ENCODE measurements around the gene GRIA3.

GRIA3 gene

DNA sequence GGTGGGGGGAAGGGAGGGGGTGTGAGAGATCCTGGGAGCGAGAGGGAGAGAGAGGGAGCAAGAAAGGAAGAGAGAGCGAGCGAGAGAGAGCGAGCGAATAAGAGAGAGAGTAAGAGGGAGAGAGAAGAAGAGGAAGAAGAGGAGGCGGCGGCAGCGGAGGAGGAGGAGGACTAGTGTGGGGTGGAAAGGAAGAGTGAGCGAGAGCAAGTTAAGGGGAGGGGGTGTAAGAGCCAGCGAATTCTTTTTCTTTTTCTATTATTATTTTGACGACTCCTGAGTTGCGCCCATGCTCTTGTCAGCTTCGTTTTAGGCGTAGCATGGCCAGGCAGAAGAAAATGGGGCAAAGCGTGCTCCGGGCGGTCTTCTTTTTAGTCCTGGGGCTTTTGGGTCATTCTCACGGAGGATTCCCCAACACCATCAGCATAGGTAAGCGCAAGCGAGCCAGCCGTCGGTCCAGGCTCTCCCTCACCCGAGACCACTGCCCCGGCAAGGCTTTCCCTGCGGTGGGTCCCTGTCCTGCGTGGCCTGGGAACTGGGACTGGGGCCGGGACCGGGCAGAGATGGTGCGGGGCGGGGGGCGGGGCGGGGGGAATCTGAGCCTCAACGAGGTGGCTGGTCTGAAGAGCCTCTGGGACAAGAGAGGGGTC, at the start of gene GRIA3:
GRIA3 (plus strand) TSS at position 60 of the 647 bp plus-strand sequence; CDS start at position 318, 258 bp downstream.
- no peaks in the 10 kb centered on the region for H3K9me3 Mint-ChIP-seq
- peaks cover 1% of the 10 kb centered on the region for H3K36me3 Mint-ChIP-seq (ENCODE audit: low read depth)
- no peaks in the 10 kb centered on the region for H3K4me1 Mint-ChIP-seq (ENCODE audit: low read depth)
- H3K27me3 Mint-ChIP-seq (ENCODE audit: low read depth), result peaks cover 31% of the 10 kb centered on the region
- H3K27ac Mint-ChIP-seq, result no peak within 1 kb of the TSS
- peak within 1 kb of the TSS; percentile 63 for H3K4me3 Mint-ChIP-seq

DNA sequence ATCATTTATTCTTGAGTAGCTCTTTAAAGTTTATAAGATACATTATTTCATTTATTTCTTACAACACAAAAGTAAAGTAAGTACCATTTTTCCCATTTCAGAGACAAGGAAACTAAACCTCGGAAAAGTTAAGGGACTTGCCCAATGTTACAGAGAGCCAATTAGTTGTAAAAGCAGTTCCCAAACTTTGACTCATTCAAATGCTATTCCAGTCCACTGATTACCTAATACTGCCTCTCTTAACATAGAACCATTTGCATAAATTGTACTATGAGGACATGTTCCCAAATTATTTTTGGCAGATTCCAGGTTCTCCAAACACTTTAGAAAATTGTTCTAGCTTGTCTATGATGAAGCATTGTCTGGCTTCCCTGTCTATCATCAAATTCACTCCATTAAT, 45.6 kb upstream of the GRIA3 start:
- Mint-ChIP-seq H3K9me3 (no peaks in the 10 kb centered on the region), H3K36me3 (ENCODE audit: low read depth) (no peaks in the 10 kb centered on the region), H3K27me3 (ENCODE audit: low read depth) (no peaks in the 10 kb centered on the region), H3K4me3 (no peak overlapping the region), H3K27ac (no peak overlapping the region), H3K4me1 (ENCODE audit: low read depth) (no peaks in the 10 kb centered on the region)

DNA sequence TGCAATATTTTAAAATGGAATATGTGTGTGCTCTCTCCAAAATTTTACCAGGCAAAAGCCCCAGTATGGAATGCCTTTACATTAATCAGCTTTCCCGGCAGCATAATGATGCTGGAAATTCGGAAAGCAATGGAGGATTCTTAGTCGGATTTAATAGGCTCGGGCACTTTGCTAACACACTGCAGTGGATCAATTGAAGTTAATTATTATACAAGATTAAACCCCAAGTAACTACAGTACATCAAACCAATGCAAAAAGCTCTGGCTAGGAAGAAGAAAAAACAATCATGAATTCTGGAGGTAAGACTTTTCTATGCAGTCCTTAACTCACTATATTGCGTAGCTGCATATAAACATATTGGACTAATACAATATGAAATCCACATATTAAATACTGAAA, 43.6 kb upstream of the GRIA3 start:
- Mint-ChIP-seq H3K36me3 (ENCODE audit: low read depth) (no peaks in the 10 kb centered on the region), H3K4me1 (ENCODE audit: low read depth) (no peaks in the 10 kb centered on the region), H3K27me3 (ENCODE audit: low read depth) (no peaks in the 10 kb centered on the region), H3K27ac (no peak overlapping the region), H3K4me3 (no peak overlapping the region), H3K9me3 (no peaks in the 10 kb centered on the region)

DNA sequence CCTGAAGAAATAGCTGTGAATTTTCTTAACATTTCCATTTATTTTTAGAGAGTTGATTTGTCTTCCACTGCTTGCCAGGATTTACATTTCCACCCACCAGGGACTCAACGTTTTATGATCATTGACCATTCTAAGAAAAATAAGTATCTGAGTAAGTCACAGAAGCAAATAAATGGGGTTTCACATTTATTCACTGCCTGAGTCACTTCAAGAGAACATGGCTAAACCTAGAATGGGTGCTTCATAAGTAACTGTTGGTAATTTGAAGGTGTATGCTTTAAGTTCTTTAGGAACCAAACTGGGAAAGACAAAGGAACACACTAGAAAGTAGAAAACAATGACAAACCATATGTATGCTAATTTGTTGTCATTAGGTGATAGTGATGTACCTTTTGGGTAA, 43.2 kb upstream of the GRIA3 start:
- Mint-ChIP-seq H3K9me3 (no peaks in the 10 kb centered on the region), H3K27ac (no peak overlapping the region), H3K36me3 (ENCODE audit: low read depth) (no peaks in the 10 kb centered on the region), H3K27me3 (ENCODE audit: low read depth) (no peaks in the 10 kb centered on the region), H3K4me1 (ENCODE audit: low read depth) (no peaks in the 10 kb centered on the region), H3K4me3 (no peak overlapping the region)

DNA sequence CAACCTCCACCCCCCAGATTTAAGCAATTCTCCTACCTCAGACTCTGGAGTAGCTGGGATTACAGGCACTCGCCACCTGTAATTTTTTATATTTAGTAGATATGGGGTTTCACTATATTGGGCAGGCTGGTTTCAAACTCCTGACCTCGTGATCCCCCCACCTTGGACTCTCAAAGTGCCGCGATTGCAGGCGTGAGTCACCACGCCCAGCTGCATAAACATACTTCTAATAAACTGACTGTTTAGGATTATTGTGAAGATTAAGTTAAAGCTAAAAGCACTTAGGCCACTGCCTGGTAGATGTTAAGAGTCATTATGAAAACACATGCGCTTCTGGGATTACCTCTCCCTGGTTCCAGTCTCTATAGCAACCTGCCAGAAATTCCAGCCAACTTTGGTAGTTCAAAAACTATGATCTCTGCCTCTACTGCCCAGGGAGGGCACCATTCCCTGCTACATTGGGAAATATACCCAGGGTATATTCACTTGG, 30.2 kb upstream of the GRIA3 start:
- Mint-ChIP-seq H3K9me3 (no peaks in the 10 kb centered on the region), H3K4me3 (no peak overlapping the region), H3K27me3 (ENCODE audit: low read depth) (no peaks in the 10 kb centered on the region), H3K4me1 (ENCODE audit: low read depth) (no peaks in the 10 kb centered on the region), H3K27ac (no peak overlapping the region), H3K36me3 (ENCODE audit: low read depth) (no peaks in the 10 kb centered on the region)

DNA sequence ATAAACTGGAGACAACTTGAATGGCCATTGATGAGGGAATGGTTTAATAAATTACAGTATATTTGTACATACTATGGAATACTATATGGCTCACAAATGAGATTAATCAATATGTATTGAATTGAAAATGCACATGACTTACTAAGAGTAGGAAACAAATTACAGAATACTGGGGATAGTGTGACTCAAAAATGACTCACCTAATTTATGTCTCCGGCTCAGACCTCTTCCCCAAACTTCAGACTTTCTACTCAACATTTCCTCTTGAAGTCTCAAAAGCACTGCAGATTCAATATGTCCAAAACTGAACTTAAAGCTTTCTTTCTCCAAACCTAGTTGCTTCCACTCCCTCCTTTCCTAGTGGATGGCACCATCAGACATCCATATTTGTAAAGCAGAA, 28.8 kb upstream of the GRIA3 start:
- no peaks in the 10 kb centered on the region for H3K27me3 Mint-ChIP-seq (ENCODE audit: low read depth)
- H3K4me1 Mint-ChIP-seq (ENCODE audit: low read depth), result no peaks in the 10 kb centered on the region
- no peak overlapping the region for H3K4me3 Mint-ChIP-seq
- H3K27ac Mint-ChIP-seq, result no peak overlapping the region
- H3K9me3 Mint-ChIP-seq, result no peaks in the 10 kb centered on the region
- H3K36me3 Mint-ChIP-seq (ENCODE audit: low read depth), result no peaks in the 10 kb centered on the region

DNA sequence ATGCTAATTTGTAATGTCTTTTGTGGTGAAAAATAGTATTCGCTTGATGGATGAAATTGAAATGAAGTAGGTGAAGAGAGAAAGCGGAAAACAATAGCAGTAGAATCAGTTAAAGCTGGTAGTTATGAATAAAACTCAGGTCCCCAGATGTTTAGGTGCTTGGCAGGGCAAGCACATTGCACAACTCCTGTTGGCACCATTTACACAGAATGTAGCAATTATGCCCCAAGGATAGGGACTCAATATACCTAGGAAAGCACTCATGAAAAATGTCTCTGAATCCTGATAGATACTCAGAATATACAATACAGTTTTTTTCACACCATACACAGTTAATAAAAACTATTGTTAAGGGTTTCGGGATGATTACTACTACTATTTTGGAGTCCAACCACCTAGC, 26.5 kb upstream of the GRIA3 start:
- no peaks in the 10 kb centered on the region for H3K9me3 Mint-ChIP-seq
- no peaks in the 10 kb centered on the region for H3K27me3 Mint-ChIP-seq (ENCODE audit: low read depth)
- no peaks in the 10 kb centered on the region for H3K4me1 Mint-ChIP-seq (ENCODE audit: low read depth)
- no peaks in the 10 kb centered on the region for H3K36me3 Mint-ChIP-seq (ENCODE audit: low read depth)
- H3K27ac Mint-ChIP-seq, result no peak overlapping the region
- no peak overlapping the region for H3K4me3 Mint-ChIP-seq

DNA sequence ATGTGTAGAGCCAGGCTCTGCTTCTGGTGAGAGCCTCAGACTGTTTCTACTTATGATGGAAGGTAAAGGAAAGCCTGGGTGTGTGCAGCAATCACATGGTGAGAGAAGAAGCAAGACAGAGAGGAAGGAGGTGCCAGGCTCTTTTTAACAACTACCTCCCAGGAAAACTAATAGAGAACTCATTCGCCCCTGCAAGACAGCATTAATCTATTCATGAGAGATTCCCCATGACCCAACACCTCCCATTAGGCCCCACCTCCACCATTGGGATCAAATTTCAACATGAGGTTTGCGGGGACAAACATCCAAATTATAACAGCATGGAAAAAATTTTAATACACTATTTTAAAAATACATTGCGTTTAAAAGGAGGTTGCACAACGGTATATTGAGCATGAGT, 24.7 kb upstream of the GRIA3 start:
- no peak overlapping the region for H3K4me3 Mint-ChIP-seq
- no peaks in the 10 kb centered on the region for H3K9me3 Mint-ChIP-seq
- no peaks in the 10 kb centered on the region for H3K27me3 Mint-ChIP-seq (ENCODE audit: low read depth)
- H3K36me3 Mint-ChIP-seq (ENCODE audit: low read depth), result no peaks in the 10 kb centered on the region
- no peaks in the 10 kb centered on the region for H3K4me1 Mint-ChIP-seq (ENCODE audit: low read depth)
- no peak overlapping the region for H3K27ac Mint-ChIP-seq

DNA sequence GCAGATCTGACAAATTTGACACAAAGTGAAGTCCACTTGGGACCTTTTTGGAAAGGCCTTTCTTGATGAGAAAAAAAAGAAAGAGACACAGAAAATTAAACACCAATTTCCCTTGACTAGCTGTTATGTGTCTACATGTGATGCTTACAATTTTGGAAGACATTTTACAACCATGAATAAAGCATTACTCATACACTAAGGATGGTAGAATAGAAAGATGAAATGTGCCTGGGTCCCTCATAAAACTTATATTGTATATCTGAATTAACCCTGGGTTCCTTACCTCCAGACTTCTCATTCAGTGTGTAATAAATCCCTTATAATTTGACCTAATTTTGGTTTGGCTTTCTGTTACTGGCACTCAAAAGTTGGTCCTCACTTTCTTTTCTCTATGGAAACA, 16.5 kb upstream of the GRIA3 start:
- Mint-ChIP-seq H3K9me3 (peaks cover 4% of the 10 kb centered on the region), H3K36me3 (ENCODE audit: low read depth) (no peaks in the 10 kb centered on the region), H3K27ac (no peak overlapping the region), H3K27me3 (ENCODE audit: low read depth) (no peaks in the 10 kb centered on the region), H3K4me3 (no peak overlapping the region), H3K4me1 (ENCODE audit: low read depth) (no peaks in the 10 kb centered on the region)

DNA sequence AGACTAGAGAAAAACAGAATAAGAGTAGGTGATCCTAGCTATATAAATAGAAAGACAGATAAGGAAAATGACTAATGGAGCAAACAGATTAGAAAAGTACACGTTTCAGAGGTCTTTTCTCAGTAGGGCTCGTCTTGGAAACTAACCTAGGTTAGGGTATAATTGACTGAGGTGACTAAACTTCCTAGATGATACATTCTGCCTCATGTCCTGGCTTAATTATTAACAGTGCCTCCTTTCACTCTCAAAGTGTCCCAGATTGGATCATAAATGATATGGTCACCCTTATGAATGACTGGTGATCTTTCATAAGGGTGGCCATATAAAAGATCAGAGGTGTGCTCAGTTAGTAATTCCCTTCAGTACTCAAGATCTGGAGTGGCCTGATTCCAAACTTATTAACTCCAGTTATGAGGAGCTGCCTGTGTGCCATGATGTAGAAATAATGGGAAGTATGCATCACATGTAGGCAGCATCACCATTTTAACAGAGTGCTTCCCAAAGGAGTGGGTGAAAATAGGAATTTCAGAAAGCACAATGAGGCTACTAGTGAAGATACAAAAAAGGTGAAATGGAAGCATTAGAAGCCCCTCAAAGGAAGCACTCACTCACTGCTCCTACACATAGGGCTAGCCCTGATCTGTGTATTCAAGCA, 14.7 kb upstream of the GRIA3 start:
- no peaks in the 10 kb centered on the region for H3K27me3 Mint-ChIP-seq (ENCODE audit: low read depth)
- H3K4me1 Mint-ChIP-seq (ENCODE audit: low read depth), result no peaks in the 10 kb centered on the region
- no peak overlapping the region for H3K4me3 Mint-ChIP-seq
- H3K27ac Mint-ChIP-seq, result no peak overlapping the region
- no peaks in the 10 kb centered on the region for H3K36me3 Mint-ChIP-seq (ENCODE audit: low read depth)
- H3K9me3 Mint-ChIP-seq, result peaks cover 4% of the 10 kb centered on the region

DNA sequence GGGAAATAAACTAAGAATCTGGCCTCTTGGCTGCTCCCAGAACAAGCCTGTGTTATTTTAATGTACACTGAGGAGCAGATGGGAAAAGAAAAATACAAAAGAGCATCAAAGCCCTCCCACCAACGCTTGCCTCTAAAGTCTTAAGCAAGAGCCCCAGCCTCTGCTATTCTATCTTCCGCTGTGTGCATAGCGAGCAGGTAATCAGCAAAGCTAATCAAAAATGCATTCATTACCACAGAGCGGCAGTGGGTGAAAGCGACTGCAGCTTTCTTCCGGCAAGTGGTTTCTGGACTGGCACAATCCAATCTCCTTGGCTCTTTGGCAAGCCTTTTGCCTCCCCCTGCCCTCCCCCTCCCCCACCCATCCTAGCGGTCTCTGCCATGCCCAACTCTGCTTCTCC, 13.5 kb upstream of the GRIA3 start:
- H3K36me3 Mint-ChIP-seq (ENCODE audit: low read depth), result no peaks in the 10 kb centered on the region
- H3K4me1 Mint-ChIP-seq (ENCODE audit: low read depth), result no peaks in the 10 kb centered on the region
- H3K9me3 Mint-ChIP-seq, result peaks cover 4% of the 10 kb centered on the region
- H3K27me3 Mint-ChIP-seq (ENCODE audit: low read depth), result no peaks in the 10 kb centered on the region
- H3K4me3 Mint-ChIP-seq, result no peak overlapping the region
- no peak overlapping the region for H3K27ac Mint-ChIP-seq

DNA sequence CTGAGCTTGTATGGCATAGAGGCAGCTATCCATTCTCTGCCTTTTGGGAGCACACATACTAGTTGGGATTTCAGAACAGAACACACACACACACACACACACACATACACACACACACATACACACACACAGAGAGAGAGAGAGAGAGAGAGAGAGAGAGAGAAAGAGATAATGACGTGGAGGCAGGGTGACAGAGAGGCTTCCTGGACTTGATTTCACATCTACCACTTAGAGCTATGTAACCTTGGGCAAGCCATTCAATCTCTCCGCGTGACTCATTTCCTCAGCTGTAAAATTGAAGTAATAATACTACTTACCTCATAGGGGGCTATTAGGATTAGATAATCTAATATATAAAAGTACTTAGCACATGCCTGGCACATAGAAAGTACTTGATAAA, 12.3 kb upstream of the GRIA3 start:
- Mint-ChIP-seq H3K4me1 (ENCODE audit: low read depth) (no peaks in the 10 kb centered on the region), H3K9me3 (peaks cover 2% of the 10 kb centered on the region), H3K36me3 (ENCODE audit: low read depth) (no peaks in the 10 kb centered on the region), H3K4me3 (no peak overlapping the region), H3K27ac (no peak overlapping the region), H3K27me3 (ENCODE audit: low read depth) (no peaks in the 10 kb centered on the region)

DNA sequence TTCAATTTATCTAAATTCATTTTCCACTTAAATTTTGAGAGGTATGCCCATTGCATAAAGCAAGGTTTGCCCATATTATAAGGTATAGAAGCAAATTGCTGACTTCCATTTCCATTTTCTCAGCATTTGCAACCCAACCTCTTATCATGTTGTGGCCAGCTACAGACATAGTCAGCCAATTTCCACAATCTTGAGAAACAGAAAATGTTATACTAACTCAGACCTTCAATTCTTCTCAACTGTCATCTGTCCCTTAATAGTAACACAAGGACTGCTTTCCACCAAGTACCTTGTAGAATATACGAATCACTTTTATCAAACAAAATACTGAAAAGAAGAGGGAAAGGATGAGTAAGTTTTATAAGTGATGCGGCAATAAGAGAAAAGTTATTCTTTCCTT, 11.2 kb upstream of the GRIA3 start:
- Mint-ChIP-seq H3K27me3 (ENCODE audit: low read depth) (no peaks in the 10 kb centered on the region), H3K4me3 (no peak overlapping the region), H3K27ac (no peak overlapping the region), H3K36me3 (ENCODE audit: low read depth) (no peaks in the 10 kb centered on the region), H3K9me3 (no peaks in the 10 kb centered on the region), H3K4me1 (ENCODE audit: low read depth) (no peaks in the 10 kb centered on the region)

DNA sequence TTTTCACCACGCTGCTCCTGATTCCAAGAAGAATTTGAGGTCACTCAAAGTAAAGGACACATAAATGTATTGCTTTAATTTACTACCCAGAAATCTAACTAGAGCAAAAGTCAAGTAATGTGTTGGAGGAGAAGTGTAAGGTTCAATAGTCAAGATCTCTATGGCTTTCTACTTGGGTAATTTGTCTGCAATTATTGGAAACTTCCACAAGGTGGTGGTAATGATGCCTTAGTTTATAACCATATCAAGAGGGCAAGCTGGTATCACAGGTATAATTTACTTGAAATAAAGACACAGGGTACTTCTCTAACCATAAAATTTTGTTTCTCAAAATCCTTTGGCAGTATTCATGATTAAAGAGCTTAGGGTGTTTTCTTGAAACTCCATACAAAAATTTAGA, 10.2 kb upstream of the GRIA3 start:
- Mint-ChIP-seq H3K36me3 (ENCODE audit: low read depth) (no peaks in the 10 kb centered on the region), H3K4me1 (ENCODE audit: low read depth) (no peaks in the 10 kb centered on the region), H3K27ac (no peak overlapping the region), H3K9me3 (no peaks in the 10 kb centered on the region), H3K4me3 (no peak overlapping the region), H3K27me3 (ENCODE audit: low read depth) (no peaks in the 10 kb centered on the region)

DNA sequence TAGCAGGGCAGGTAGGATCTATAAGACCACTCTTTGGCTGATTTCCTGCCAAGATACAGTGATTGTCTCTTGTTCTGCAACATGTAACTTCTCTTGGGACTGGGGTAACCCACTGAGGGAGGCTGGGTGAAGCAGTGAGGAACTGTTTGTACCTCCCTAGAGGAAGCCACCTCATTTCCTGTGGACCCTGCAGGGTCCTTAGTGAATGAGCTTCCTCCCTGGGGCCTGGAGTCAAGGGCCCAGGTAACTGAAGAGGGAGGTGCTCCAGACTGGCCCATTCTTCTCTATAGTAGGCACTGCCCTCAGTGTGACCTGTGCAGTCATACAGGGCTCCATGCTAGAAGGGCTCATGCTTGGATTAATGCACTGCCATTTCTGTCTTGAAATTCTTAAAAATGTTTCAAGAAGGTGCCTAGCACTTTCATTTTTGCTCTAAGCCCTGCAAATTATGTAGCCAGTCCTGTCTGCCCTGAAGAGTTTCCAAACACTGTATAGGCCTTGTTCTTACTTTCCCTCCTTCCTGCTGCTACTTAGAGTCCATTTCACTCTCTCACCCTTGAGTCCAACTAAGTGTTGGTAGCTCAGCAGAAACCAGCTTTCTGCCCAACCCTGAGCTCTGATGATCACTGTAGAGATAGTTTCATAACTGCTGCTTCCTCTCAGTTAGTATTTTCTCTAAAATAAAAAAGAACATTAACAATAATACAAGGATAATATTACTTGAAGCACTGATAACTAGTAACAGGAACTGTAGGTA, 8.5 kb upstream of the GRIA3 start:
- Mint-ChIP-seq H3K27me3 (ENCODE audit: low read depth) (no peaks in the 10 kb centered on the region), H3K9me3 (no peaks in the 10 kb centered on the region), H3K4me3 (no peak overlapping the region), H3K36me3 (ENCODE audit: low read depth) (no peaks in the 10 kb centered on the region), H3K27ac (no peak overlapping the region), H3K4me1 (ENCODE audit: low read depth) (no peaks in the 10 kb centered on the region)

All from T-helper 1 cell treated with Interleukin-12 subunit alpha and Interleukin-12 subunit beta and Interleukin-4 antibody, amounts not matched to agents 30 μg/mL and 1 μg/mL, for 36 hours (primary cell).